ENCODE results near the gene CHP2.

DNA sequence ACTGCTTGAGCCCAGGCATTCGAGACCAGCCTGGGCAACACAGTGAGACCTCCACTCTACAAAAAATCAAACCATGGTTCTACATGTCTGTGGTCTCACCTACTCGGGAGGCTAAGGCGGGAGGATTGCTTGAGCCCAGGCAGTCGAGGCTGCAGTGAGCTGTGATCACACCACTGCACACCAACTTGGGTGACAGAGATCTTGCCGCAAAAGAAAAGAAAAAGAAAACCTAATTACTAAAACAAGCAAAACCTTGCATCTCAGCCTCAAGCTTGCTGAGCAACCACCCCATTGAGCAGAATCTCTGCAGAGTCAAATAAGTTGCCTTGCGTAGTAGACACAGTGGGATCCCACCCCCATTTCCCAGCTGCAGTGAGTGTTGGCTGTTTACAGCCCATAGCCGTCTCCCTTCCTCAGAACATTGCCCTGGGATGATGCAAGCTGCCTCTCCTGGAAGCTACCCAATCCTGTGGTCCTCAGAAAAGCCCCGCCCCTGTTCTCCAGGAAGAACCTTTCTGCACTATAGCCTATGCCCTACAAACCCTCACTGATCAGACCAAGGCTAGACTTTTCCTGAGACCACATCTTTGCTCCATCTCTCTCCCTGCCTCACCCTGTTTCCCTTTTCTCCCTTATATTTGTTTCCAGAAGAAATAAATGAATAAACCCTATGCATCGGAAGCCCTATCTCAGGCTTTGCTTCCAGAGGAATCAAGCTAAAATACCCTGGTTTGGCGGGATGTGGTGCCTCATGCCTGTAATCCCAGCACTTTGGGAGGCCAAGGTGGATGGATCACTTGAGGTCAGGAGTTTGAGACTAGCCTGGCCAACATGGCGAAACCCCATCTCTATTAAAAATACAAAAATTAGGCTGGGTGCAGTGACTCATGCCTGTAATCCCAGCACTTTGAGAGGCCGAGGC lies 25.1 kb upstream of the CHP2 start:
- TF ChIP-seq, protein P1, sequence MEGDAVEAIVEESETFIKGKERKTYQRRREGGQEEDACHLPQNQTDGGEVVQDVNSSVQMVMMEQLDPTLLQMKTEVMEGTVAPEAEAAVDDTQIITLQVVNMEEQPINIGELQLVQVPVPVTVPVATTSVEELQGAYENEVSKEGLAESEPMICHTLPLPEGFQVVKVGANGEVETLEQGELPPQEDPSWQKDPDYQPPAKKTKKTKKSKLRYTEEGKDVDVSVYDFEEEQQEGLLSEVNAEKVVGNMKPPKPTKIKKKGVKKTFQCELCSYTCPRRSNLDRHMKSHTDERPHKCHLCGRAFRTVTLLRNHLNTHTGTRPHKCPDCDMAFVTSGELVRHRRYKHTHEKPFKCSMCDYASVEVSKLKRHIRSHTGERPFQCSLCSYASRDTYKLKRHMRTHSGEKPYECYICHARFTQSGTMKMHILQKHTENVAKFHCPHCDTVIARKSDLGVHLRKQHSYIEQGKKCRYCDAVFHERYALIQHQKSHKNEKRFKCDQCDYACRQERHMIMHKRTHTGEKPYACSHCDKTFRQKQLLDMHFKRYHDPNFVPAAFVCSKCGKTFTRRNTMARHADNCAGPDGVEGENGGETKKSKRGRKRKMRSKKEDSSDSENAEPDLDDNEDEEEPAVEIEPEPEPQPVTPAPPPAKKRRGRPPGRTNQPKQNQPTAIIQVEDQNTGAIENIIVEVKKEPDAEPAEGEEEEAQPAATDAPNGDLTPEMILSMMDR (IDR thresholded peaks at IDR 0.05): no peak
- TF ChIP-seq EP300 (IDR thresholded peaks at IDR 0.05) (no peak), POLR2A (IDR thresholded peaks at IDR 0.05) (no peak), POLR2AphosphoS5 (IDR thresholded peaks at IDR 0.05) (no peak)

Data from sigmoid colon (tissue), 4 donors.